Neural crest cell (in vitro differentiated cells): Measurements from ENCODE around the gene MAPK8IP3. TPM values are rescaled to one million over a fixed set of nuclear protein-coding genes. Genes with fewer than 3 reads are reported as not detected.

Source experiments
- DNase-seq: peaks from one replicate; pipeline ENCODE4 v3.0.0; 2021; ENCODE audit warnings: low read depth, mixed read lengths, low spot score
- H3K27ac Mint-ChIP-seq: one replicate; pipeline ENCODE4 v1.8.0; 2021; ENCODE audit warnings: mild to moderate bottlenecking, mixed read lengths; ENCODE audit not compliant: unreplicated experiment
- H3K27me3 Mint-ChIP-seq: 2 replicates; pipeline ENCODE4 v1.8.0; 2021; ENCODE audit warnings: low read depth, mild to moderate bottlenecking, mixed read lengths
- H3K36me3 Mint-ChIP-seq: 2 replicates; pipeline ENCODE4 v1.8.0; 2021; ENCODE audit warnings: low read depth, mild to moderate bottlenecking, mixed read lengths
- H3K4me1 Mint-ChIP-seq: 2 replicates; pipeline ENCODE4 v1.8.0; 2021; ENCODE audit warnings: mixed read lengths
- H3K4me3 Mint-ChIP-seq: one replicate; pipeline ENCODE4 v1.8.0; 2021; ENCODE audit warnings: mild to moderate bottlenecking, mixed read lengths
- H3K9me3 Mint-ChIP-seq: 2 replicates; pipeline ENCODE4 v1.8.0; 2021; ENCODE audit warnings: mixed read lengths
- total RNA-seq: library from RNA; stranded (reverse); gene quantifications from 2 replicates; pipeline ENCODE4 v1.2.1, GENCODE V29; 2021
- TF ChIP-seq, protein P1 (sequence below): fragments of 200-600 bp; sonication (generic); conservative IDR thresholded peaks from 2 replicates; pipeline ENCODE4 v1.5.0; 2021; ENCODE audit warnings: antibody characterized with exemption, mild to moderate bottlenecking

The MAPK8IP3 gene
- total RNA-seq, 1 donor from 2014 or later = 111 TPM

GRCh38 chr16:1723450-1724147 is 17.6 kb downstream of the MAPK8IP3 start:
- no peak overlapping the region for H3K4me3 Mint-ChIP-seq
- TF ChIP-seq, protein P1, sequence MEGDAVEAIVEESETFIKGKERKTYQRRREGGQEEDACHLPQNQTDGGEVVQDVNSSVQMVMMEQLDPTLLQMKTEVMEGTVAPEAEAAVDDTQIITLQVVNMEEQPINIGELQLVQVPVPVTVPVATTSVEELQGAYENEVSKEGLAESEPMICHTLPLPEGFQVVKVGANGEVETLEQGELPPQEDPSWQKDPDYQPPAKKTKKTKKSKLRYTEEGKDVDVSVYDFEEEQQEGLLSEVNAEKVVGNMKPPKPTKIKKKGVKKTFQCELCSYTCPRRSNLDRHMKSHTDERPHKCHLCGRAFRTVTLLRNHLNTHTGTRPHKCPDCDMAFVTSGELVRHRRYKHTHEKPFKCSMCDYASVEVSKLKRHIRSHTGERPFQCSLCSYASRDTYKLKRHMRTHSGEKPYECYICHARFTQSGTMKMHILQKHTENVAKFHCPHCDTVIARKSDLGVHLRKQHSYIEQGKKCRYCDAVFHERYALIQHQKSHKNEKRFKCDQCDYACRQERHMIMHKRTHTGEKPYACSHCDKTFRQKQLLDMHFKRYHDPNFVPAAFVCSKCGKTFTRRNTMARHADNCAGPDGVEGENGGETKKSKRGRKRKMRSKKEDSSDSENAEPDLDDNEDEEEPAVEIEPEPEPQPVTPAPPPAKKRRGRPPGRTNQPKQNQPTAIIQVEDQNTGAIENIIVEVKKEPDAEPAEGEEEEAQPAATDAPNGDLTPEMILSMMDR = peak; percentile 81
- H3K4me1 Mint-ChIP-seq = peaks cover 12% of the 10 kb centered on the region
- peak; percentile 51 for DNase-seq
- H3K27me3 Mint-ChIP-seq = no peaks in the 10 kb centered on the region
- H3K36me3 Mint-ChIP-seq = peaks cover 5% of the 10 kb centered on the region
- no peak overlapping the region for H3K27ac Mint-ChIP-seq
- no peaks in the 10 kb centered on the region for H3K9me3 Mint-ChIP-seq

- H3K27me3 Mint-ChIP-seq = no peaks in the 10 kb centered on the region
Measured at GRCh38 chr16:1724491-1724890, 18.5 kb downstream of the MAPK8IP3 start.

DNA sequence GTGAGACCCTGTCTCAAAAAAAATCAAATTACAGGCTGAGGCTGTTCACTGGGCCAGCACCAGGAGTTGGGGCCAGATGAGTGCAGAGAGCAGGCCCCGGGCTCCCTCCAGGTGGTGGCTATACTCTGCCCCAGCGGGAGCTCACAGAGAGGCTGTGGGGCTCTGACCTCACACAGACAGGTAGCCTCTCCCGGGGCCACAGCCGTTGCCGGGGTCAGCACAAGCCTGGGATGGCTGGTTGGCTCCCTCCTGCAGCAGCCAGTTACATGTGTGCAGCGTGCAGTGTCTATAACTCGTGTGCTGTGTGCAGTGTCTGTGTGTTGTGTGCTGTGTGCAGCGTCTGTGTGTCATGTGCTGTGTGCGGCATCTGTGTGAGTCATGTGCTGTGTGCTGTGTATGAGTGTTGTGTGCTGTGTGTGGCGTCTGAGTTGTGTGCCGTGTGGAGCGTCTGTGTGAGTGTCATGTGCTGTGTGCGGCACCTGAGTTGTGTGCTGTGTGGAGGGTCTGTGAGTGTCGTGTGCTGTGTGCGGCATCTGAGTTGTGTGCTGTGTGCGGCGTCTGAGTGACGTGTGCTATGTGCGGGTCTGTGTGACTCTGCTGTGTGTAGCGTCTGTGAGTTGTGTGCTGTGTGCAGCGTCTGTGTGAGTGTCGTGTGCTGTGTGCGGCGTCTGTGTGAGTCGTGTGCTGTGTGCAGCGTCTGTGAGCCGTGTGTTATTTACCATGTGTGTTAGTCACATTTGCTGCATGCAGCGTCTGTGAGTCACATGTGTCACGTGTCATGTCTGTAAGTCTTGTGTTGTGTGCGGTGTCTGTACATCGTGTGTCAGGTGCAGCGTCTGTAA is 20.9 kb downstream of the MAPK8IP3 start:
- peaks cover 12% of the 10 kb centered on the region for H3K4me1 Mint-ChIP-seq
- H3K9me3 Mint-ChIP-seq = no peaks in the 10 kb centered on the region
- TF ChIP-seq, protein P1 = no peak
- no peak for DNase-seq
- no peak overlapping the region for H3K4me3 Mint-ChIP-seq
- H3K27me3 Mint-ChIP-seq = no peaks in the 10 kb centered on the region
- H3K36me3 Mint-ChIP-seq = peaks cover 5% of the 10 kb centered on the region
- peak overlapping the region; percentile 3 for H3K27ac Mint-ChIP-seq

More at GRCh38 chr16:1724491-1724890, 18.5 kb downstream of the MAPK8IP3 start:
- Mint-ChIP-seq H3K4me1 (peaks cover 12% of the 10 kb centered on the region), H3K27ac (no peak overlapping the region), H3K36me3 (peaks cover 5% of the 10 kb centered on the region), H3K4me3 (no peak overlapping the region), H3K9me3 (no peaks in the 10 kb centered on the region)
- TF ChIP-seq, protein P1 = no peak
- DNase-seq = no peak

DNA sequence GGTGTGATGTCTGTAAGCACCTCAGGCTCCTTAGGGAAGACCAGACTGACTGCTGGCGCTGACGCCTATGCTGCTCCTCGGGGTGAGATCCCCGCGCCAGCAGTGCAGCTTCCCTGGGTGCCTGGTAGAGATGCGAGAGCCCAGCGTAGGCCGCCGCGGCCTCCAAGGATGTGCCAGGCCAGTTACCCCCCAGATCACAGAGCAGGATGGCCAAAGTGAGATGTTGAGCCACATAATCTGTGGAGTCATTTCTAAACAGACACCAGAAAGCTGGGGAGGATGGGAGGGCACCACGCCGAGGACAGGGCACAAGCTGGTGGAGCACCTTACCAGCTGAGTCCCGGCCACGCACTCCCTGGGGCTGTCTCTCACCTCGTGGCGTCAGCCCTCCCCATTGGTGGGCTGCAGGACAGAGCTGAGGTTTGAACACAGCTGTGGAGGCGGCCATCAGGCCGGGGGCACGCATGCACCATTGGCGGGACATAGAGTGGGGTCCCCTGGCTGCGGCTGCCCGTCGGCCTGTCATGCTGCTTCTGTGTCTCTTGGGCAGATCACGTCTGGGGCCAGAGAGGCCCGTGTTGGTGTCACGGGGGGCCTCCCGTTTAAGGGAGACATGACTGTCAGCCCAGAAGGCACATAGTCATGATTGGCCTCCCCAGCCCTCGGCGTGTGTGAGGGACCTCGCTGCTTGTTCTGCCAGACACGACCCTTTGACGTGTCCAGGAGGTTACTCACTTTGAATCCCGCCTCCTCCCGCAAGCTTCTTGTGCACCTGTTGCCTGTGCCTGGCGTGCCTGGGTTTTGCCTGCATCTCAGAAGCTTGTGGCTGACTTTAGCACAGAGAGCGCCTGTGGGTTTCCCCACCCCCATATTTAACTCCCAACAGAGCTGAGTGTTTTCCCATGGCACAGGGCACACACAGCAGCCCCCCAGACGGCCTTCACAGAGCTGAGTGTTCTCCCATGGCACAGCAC is 21.9 kb downstream of the MAPK8IP3 start:
- Mint-ChIP-seq H3K36me3 (peaks cover 5% of the 10 kb centered on the region), H3K4me3 (no peak overlapping the region), H3K27me3 (no peaks in the 10 kb centered on the region), H3K9me3 (no peaks in the 10 kb centered on the region), H3K4me1 (peaks cover 7% of the 10 kb centered on the region), H3K27ac (no peak overlapping the region)
- TF ChIP-seq, protein P1 = no peak
- no peak for DNase-seq

GRCh38 chr16:1729026-1729425 is 23.0 kb downstream of the MAPK8IP3 start:
- Mint-ChIP-seq H3K27me3 (no peaks in the 10 kb centered on the region), H3K36me3 (peaks cover 5% of the 10 kb centered on the region), H3K9me3 (no peaks in the 10 kb centered on the region), H3K4me3 (no peak overlapping the region), H3K4me1 (no peaks in the 10 kb centered on the region), H3K27ac (peak overlapping the region; percentile 50)
- TF ChIP-seq, protein P1 = no peak
- no peak for DNase-seq
